ENCODE data around the gene MPZL1. TPM values are rescaled to one million over a fixed set of nuclear protein-coding genes. Genes with fewer than 3 reads are reported as not detected.

The MPZL1 gene
- total and polyA plus RNA-seq, 9 donors: 30.3 to 180 (median 80.1) TPM

- Histone ChIP-seq H3K4me1 (ENCODE audit: insufficient read depth) (peaks cover 5% of the 10 kb centered on the region), H3K36me3 (no peaks in the 10 kb centered on the region), H3K27me3 (no peaks in the 10 kb centered on the region), H3K9me3 (no peaks in the 10 kb centered on the region), H3K27ac (no peak overlapping the region), H3K4me3 (no peak overlapping the region)
- TF ChIP-seq POLR2A (IDR thresholded peaks at IDR 0.05): no peak
- no peak for TF ChIP-seq EP300 (IDR thresholded peaks at IDR 0.05)
- no peak for TF ChIP-seq CTCF (IDR thresholded peaks at IDR 0.05)
- intact Hi-C loops (cut with DNase I): no loop called here
- no peak for DNase-seq
- WGBS, 3 donors: 66 to 77% (median 75%) methylated on average over 15 of the region's 15 CpGs
Observed at GRCh38 chr1:167683641-167684502, 37.9 kb upstream of the MPZL1 start.

- 17 to 20% (median 19%) methylated on average over 5 of the region's 5 CpGs for WGBS, 3 donors
- no peaks in the 10 kb centered on the region for H3K36me3 ChIP-seq
- H3K27ac ChIP-seq: no peak overlapping the region
- H3K4me1 ChIP-seq (ENCODE audit: insufficient read depth): peaks cover 5% of the 10 kb centered on the region
- TF ChIP-seq EP300 (IDR thresholded peaks at IDR 0.05) (no peak), POLR2A (IDR thresholded peaks at IDR 0.05) (no peak), CTCF (IDR thresholded peaks at IDR 0.05) (no peak)
- no peaks in the 10 kb centered on the region for H3K27me3 ChIP-seq
- no peak for DNase-seq
- no peak overlapping the region for H3K4me3 ChIP-seq
- intact Hi-C loops (cut with DNase I): loop anchor here in 2 of 4 donors (1.0 to 5.0 kb wide), 3 partner anchors 124 to 619 kb away; no protein-coding TSS in a partner anchor
- H3K9me3 ChIP-seq: no peaks in the 10 kb centered on the region
Observed at GRCh38 chr1:167685844-167686243, 35.9 kb upstream of the MPZL1 start.

GRCh38 chr1:167687919-167688519 lies 33.8 kb upstream of the MPZL1 start:
- WGBS, 3 donors: 18 to 22% (median 22%) methylated on average over 7 of the region's 7 CpGs

More at GRCh38 chr1:167687919-167688519, 33.8 kb upstream of the MPZL1 start:
- no peaks in the 10 kb centered on the region for H3K36me3 ChIP-seq
- peak; percentile 39 to 82 (median 51) for DNase-seq
- no peak for TF ChIP-seq POLR2A (IDR thresholded peaks at IDR 0.05)
- no peak for TF ChIP-seq EP300 (IDR thresholded peaks at IDR 0.05)
- peak; percentile 55 to 74 (median 64) for TF ChIP-seq CTCF (IDR thresholded peaks at IDR 0.05)
- no peaks in the 10 kb centered on the region for H3K9me3 ChIP-seq
- H3K4me1 ChIP-seq (ENCODE audit: insufficient read depth): peaks cover 5% of the 10 kb centered on the region
- intact Hi-C loops (cut with DNase I): loop anchor here in 3 of 4 donors (2.0 to 5.0 kb wide), 3 partner anchors 87 to 621 kb away; no protein-coding TSS in a partner anchor
- H3K27ac ChIP-seq: no peak overlapping the region
- no peak overlapping the region for H3K4me3 ChIP-seq
- no peaks in the 10 kb centered on the region for H3K27me3 ChIP-seq

Data from ovary (tissue), 9 donors.